Stimulated activated CD8-positive, alpha-beta memory T cell treated with anti-CD3 and anti-CD28 coated beads, Interleukin-15, amount 100 ng/mL, for 4 hours (primary cell): ENCODE data around the gene PCCB.
"Not testable (repeated sequence)": the region's sequence is repeated elsewhere in the genome, so short reads cannot be mapped to it uniquely, and the experiment has no call there.

Experiments
- DNase-seq, 2 donors: peaks; one replicate each; pipeline ENCODE4 v3.0.0-alpha.2; 2020; ENCODE audit warnings: low read depth in 2 of 2

The PCCB gene

DNA sequence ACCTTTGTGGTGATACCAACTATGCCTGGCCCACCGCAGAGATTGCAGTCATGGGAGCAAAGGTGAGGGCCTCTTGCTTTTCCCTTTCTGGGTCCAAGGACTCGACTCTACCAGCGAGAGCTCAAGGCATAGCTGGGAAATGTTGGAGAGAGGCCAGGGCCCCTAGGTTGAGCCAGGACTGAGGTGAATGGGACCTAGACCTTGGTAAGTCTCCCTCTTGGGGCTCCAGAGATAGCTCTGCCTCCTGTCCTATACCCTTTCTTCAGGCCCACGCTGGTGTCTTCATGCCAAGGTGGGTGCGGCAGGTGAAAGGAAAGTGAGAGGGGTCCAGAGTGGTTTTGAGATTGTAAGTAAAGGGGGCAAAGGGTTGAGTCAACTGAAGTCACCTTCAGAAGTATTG is 77.5 kb downstream of the PCCB start:
- DNase-seq, result no peak

DNA sequence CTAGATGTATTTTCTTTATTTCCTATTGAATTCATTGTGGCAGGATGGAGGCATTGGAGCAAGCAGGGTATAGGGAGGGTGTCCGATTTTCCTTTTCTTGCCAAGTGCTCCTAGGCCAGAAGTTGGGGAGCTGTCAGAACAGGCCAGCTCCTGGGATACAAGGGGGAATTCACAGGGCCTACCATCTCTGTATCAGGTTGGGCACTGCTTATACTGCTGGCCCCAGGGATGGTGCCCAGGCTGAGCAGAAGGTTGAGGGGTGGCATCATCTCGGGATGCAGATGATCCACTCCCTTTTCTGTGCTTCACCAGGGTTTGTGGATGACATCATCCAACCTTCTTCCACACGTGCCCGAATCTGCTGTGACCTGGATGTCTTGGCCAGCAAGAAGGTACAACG is 79.5 kb downstream of the PCCB start:
- DNase-seq, result no peak

DNA sequence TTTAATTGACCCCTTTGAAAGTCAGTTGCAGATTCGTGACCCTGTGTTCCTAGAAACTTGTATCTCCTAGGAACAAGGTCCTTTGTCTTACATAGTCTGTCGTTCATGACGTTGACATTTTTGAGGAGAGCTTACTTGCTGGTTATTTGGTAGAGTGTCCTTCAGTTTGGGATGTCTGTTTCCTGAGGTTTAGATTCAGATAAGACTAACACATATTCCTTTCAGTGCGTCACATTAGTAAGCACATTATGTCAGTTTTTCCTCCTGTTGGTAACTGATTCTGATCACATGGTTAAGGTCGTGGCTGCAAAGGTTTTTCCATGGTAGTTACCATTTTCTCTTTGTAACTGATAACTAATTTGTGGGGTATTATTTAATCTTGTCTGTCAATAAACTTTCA is 80.8 kb downstream of the PCCB start:
- no peak for DNase-seq

DNA sequence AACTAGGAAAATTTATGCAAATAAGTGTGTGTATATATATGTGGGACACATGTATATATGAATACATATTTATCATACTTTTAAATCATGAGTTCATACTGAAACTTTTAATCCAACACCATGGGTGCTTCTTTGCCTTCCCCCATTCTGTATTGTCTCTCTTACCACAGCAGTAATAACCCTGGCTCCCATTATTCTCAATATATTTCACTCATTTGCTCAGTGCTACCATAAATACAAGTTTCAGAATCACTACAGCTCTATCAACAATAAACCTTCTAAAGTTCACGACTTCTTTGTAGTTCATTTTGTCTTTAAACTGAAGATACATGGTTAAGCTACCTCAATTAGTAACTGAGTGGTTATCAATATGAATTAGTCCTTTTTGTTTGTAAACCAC is 82.2 kb downstream of the PCCB start:
- no peak for DNase-seq

DNA sequence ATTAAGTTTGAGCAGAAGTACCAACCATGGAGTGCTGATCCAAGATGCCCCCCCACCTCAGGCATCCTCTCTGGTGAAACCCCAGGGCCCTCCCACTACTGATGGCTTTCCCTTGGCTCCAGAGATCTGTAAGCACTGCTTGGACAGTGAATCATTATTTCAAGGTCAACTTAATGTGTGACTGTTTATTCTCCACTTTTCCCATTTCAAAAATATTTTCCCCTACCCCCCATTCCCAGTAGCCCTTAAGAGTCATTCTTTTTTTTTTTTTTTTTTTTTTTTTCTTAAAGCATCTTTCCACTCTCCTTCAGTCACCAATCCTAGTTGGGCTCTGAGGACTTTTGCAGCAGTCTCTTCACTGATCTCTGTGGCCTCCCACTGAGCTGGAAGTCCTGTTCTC is 82.6 kb downstream of the PCCB start:
- DNase-seq, result no peak

DNA sequence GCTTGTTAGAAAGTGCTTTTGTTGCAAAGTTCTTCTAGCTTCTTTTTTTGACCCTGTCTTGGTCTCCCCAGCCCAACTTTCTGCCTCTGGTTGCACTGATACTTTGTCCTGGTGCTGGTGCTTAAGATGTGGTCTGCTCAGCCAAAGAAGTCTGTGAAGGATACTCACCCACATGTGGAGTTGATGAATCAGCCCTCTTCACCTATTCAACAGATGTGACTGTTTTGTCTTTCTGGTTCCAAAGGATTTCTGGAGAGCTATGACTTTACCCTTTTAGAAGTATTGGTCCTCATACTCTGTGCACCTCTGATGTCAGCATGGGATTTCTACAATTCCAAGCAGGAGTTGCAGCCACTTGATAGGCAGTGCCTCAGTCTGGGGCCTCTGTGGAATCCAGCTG is 84.1 kb downstream of the PCCB start:
- DNase-seq, result no peak

DNA sequence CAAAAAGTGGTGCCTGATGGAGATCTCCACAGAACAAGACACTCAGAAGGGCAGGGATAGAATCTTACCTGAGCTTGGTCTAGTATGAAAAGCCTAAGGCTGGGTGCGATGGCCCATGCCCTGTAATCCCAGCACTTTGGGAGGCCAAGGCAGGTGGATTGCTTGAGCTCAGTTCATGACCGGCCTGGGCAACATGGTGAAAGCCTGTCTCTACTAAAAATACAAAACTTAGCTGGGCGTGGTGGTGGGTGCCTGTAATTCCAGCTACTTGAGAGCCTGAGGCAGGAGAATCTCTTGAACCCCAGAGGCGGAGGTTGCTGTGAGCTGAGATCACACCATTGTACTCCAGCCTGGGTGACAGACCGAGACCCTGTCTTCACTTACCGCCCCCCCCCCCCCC is 84.6 kb downstream of the PCCB start:
- not testable (repeated sequence) for DNase-seq

DNA sequence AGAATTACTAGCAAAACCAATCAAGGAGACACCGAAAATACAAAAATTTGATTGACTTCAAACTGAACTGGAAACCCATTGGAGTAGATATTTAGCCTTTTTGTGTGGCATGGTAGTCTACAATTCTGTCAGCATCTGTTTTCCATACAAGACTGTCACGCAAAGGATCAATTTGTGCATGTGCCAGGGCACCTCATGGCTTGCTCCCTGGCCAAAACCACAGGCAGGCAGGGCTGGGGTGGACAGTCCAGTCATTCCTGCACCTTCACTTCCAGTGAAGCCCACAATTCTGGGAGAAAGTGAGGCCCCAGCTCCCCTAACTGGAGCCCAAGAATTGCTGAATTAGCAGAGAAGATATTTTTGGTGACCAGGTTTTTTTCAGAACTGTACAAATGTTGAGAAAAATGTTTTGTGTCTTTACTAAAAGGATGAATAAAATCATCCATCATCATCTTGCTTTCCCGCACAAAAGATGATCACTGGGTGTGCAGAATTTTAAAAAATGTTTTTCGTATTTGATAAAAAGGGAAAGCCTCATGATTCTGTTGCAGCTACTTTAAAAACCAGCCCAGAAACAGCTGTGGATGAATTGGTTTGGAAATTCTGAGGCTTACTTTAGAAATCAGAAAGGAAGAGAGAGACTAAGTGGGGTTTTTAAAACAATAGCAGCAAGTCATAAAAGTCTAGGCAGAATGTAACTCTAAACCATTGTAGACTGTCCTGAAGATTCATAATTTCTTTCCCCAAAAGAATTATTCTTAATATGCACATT is 86.4 kb downstream of the PCCB start:
- no peak for DNase-seq

DNA sequence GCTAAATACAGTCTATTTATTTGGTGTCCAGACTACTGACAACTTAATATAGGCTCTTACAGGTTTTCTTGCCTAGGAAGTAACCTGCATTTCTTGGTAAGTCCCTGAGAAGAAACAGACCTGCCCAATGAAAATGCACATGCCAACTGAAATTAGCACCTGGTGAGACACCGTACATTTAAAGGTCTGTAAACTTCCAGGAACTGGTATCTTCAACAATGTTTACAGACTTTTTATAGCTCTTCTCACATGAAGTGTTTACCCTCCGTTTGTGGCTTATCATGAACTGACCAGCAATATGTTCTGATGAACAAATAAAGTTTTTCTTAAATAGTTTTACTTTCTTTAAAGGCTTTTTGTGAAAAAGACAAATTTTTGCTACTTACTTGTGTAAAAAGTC is 93.3 kb downstream of the PCCB start:
- DNase-seq, result no peak

DNA sequence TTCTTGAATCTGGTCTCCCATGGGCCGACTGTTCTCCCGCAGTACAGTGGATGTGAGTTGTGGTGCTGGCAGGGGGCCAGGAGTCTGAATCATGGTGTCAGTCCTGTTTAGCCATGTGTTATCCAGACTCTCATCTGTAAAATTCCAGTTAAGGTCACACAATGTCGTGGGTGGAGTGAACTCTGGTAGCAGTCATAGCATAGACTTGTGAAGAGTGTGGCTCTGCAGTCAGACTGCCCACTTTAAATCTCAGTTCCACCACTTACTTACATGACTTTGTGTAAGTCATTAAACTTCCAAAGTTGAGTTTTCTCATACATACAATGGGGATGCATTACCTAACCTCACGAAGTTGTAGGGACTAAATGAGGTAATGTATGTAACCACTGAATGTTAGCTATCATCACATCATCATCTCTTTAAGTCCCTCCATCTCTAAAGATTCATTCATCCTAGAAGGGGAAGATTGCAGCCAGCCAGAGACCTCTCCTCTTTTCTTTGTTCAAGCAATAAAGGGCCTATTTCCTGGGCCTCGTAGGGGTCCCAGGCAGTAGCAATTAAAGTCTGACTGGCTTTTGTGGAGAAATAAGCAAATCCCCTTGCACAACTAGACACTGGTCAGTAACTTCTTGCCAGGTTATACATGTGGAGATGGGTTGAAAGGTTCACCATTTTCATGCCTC is 93.9 kb downstream of the PCCB start:
- DNase-seq, result no peak

DNA sequence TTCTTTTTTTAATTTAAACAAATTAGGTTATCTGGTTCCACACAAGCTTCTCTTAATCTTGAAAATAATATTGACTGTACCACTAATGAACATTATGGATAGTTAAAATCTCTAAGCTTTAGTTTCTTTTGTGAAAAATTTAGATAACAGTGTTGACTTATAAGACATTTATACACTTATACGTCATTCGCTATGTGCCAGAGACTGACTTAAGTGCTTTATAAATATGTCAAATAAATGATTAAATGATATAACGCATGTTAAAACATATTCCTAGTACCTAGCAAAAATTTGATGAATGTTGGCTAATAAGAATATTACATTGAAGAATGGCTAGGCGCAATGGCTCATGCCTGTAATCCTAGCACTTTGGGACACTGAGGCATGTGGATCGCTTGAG is 96.3 kb downstream of the PCCB start:
- no peak for DNase-seq

DNA sequence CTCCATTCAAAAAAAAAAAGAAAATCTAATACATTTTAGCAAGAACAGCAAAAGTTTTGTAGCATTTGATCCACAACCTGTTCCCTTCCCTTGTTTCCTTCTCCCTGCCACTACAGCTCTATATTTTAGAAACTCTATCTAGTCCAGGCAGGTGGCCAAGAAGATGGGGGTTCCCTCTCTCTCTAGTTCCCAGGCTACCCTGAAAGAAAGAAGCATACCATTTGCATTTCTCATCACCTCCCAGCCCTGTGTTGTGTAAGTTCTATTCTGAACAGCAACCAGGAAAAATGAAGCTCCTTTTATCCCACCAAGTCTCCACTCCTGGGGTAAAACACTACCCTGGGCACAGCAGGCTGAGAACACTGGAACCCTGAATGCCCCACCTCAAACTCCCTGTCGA is 100.0 kb downstream of the PCCB start:
- DNase-seq, result no peak

DNA sequence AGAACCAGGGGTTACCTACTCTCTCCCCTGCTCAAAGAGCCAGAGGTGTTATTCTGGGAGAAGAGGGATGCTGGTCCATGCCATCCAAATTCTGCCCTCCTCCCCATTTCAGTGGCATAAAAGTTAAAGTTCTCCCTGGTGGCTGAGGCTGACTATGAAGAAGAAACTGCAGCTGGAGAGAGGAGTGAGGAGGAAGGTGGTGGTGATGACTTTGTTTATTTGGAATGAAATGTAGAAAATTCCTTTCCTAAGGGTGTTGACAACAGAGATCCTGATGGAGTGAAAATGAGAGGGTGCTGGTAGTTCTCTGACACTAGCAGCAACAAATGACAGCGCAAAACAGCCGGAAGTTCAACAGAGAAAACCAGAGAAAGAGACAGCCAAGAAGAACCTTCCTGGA is 100.4 kb downstream of the PCCB start:
- no peak for DNase-seq

DNA sequence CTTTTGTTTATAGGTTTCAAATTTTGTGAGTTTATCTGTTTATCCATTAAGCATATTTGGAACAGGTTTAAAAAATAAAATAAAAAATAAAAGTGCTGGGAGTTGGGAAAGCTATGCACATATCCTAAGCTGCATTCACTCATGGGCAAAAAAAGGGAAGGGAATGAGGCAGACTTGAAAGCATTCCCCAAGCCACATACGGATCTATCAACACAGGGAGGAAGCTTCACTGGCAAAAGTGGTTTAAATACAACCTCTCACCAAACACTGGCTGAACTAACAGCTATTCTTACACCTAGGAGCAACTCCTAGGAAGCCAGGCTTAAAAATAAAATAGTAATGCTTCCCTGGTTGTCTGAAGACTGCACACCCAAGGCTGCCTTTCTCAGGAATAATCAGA is 101.2 kb downstream of the PCCB start:
- no peak for DNase-seq

DNA sequence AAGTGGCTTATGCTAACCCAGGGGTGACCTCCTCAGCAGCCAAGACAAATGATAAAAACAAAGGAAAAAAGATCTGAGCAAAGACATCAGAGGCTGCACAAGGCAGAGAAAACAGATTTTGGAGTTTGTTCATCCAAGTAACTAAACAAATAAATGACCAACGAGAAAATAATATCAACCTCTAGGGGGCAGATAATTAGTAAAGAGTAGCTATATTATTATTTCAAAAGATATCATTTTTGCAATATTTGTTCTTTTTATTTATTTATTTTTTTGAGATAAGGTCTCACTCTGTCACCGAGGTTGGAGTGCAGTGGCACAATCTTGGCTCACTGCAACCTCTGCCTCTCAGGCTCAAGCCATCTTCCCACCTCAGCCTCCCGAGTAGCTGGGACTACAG is 101.8 kb downstream of the PCCB start:
- no peak for DNase-seq

DNA sequence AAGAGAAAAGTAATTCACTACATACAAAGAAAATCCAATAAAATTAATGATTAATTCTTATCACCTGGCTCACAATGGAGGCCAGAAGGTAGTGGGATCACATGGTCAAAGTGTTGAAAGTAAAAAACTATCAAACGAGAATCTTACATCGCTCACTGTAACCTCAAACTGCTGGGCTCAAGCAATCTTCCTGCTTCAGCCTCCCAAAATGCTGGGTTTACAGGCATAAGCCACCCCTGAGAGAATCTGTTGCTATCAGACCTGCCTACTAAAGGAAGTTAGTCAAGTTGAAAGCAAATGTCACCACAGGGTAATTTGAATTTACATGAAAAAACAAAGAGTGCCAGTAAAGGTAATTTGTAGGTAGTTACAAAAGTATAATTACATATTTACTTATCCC is 103.3 kb downstream of the PCCB start:
- DNase-seq, result no peak

DNA sequence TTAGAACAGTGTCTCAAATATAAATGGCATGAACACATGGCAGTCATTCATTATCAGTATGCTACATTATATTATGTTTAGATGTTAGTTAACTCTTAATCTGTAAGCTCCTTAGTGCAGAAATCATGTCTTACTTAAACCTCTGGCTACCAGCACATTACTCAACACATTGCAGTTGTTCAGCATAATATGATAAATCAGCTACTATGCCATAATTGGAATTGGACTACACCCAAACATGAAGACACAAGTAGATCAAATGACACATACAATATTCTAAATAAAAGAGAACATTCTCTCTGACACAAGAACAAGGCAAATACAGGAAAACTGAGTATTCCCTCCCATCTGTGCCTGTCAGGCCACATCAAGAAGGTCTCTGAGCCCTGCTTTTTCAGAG is 116.1 kb downstream of the PCCB start:
- DNase-seq, result no peak

DNA sequence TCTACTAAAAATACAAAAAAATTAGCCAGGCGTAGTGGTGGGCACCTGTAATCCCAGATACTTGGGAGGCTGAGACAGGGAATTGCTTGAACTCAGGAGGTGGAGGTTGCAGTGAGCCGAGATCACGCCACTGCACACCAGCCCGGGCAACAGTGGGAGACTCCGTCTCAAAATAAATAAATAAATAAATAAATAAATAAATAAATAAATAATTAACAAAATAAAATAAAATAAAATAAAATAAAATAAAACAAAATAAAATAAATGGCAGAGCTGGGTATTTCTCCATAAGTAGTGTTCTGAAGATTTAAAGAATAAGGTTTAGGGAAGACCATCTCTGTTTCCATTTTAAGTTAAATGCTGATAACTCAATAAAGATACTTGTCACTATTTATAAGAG is 125.7 kb downstream of the PCCB start:
- not testable (repeated sequence) for DNase-seq

DNA sequence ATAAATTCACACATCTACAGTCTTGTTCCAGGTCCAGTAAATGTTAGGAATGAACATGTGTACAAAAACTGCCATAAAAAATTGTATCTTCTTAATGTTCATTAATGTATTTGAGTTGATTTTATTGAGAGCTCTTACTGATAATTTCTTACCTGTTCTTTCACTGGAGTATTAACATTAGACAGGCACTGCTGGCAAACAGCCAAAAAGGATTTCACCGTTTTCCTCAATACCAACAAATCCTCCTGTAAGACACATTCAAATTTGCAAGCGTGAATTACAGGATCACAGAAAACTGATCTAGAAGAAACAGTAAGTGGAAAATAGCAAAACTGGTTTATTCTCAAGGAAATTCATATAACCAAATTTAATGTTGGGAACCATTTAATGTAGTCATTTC is 127.4 kb downstream of the PCCB start:
- DNase-seq, result no peak

DNA sequence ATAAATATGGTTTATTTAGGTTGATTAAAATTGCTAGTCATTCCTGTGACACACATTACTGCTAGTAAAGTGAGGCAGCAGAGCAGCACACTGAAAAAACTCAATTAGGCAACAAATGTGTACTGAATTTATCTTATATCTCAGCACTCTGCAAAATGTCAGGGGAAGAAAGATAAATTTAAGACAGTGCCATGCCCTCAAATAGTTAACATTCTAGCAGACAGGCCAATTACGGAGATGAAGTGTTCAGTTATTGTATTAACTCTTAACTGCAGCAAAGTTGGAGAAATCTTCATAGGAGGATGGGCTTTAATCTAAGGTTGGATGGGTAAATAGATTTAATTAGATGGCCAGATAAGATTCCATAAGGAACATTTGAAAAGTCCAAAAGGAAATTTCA is 127.9 kb downstream of the PCCB start:
- DNase-seq, result no peak
